NCI-H187 (cell line): ENCODE data around the gene HDAC4.

Source experiments
- DNase-seq, 2 experiments: peaks; one replicate each; lab custom pipeline; 2025; lab: John Stamatoyannopoulos, UW

HDAC4 gene

GRCh38 chr2:239140346-239141020, 260.3 kb downstream of the HDAC4 start:
- DNase-seq = no peak

- no peak for DNase-seq
Measured at GRCh38 chr2:239139566-239139965, 261.3 kb downstream of the HDAC4 start.

GRCh38 chr2:239139101-239139500, 261.7 kb downstream of the HDAC4 start:
- DNase-seq = no peak

- DNase-seq = no peak
Measured at GRCh38 chr2:239138610-239139009, 262.2 kb downstream of the HDAC4 start.

- no peak for DNase-seq
Measured at GRCh38 chr2:239137898-239138283, 262.9 kb downstream of the HDAC4 start.

GRCh38 chr2:239137165-239137897, 263.5 kb downstream of the HDAC4 start:
- no peak for DNase-seq

GRCh38 chr2:239136762-239137161, 264.1 kb downstream of the HDAC4 start:
- no peak for DNase-seq

- no peak for DNase-seq
Measured at GRCh38 chr2:239136203-239136602, 264.6 kb downstream of the HDAC4 start.

DNA sequence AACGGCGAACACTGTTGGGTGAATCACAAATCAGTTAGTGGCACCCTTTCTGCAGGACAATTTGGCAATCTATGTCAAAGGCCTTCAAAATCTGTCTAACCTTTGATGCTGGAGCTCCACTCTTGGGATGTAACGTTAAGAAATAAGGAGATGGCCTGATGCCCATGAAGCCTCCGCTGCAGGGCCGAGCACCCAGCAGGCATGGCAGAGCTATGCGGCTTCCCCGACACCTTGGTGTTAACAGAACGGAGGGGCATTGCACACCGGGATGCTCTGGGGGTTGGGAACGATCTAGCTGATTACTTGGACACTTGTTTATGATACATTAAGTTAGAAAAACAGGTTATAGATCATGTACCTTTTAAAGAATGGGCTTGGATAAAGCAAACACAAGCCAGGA, 265.3 kb downstream of the HDAC4 start:
- no peak for DNase-seq

DNA sequence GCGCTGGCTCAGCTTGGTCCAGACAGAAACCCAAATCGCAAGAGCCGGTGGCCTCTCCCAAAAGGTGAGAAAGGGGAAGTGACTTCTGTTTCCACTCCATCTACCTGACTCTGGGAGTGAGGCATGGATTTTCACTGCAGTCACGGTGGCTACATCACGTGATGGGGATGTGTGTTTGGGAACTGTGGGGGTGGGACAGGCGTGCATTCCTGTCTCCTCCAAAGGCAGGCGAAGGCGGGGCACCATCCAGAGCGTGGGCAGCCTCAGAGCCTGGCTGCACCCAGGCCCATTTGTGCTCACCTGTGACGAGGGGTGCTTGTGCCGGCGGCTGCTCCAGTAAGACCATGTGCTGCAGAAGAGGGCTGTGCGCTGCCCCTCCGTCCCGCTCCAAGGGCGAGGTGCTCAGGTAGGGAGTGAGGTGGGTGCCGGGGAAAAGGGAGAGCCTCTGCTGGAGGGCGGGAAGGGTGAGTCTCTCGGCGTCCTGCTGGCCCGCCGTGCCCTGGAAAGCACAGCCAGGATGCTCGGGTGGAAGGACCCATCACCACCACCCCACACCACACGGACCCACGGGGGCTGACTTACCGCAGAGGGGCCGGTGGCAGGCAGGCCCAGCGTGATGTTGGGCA, 266.8 kb downstream of the HDAC4 start:
- DNase-seq = no peak

- DNase-seq = no peak
Measured at GRCh38 chr2:239132786-239133185, 268.0 kb downstream of the HDAC4 start.

DNA sequence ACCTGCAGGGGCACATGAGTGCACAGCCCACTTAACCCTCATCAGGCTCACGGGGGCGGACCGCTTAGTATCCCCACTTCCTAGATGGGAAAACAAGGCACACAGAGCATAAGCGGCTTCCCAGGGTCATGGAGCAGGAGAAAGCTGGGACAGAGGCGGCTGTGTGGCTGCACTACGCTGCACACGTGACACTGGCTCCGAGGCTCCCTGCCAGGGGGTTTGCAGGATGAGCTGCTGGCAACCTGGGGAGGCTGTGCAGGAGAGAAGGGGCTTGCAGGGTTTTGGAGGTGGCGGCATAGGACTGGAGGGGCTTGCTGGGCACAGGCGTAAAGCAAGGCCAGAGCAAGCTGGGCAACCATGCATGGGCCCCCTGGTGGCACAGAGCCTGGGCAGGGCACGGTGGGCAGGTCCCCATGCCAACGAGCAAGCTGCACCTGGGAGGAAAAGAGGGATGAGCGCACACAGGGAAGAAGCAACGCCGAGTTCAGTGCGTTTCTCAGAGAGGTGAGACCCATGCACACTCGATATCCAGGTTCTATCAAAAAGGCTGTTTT, 268.6 kb downstream of the HDAC4 start:
- DNase-seq = no peak

DNA sequence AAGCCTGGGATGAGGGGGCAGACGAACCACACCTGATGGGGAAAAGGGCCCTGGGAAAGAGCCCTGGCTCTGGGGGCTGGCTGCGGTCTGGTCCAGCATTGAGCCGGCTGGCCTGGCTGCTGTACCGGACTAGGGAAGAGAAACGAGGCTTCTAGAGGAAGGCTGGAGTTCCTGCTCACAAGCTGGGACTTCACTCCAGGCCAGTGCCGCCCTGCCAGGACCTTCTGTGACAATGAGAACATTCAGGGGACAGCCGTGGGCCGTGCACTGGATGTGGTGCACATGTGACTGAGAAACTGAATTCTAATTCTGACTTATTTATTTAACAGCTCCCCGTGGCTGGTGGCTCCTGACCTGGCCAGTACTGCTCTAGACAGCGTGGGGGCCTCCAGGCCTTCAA, 269.3 kb downstream of the HDAC4 start:
- DNase-seq = no peak

DNA sequence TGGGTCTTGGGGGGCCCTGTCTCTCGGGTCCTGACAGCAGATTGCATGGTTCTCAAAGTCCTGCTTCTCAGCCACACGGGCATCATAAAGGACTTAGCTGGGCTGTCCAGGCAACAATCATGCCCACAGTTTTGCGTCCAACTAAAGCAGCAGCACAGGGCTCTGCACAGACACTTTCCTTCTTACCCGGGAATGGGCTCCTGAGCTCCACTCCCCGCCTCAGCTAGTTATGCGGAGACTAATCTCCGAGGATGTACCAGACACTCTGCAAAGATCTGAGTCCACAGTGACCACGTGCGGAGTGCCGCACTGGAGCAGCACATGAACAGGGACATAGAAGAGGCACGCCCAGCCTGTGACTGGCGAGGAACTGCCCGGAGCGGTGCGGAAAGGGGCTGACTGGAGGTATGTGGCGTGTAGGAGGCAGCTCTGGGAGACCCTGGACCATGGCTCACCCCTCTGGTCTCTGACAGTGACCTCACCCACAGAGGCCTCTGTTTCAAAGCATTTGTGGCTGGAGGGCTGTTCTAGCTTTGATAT, 270.0 kb downstream of the HDAC4 start:
- DNase-seq = no peak

GRCh38 chr2:239130041-239130440, 270.8 kb downstream of the HDAC4 start:
- no peak for DNase-seq

GRCh38 chr2:239129147-239129920, 271.5 kb downstream of the HDAC4 start:
- no peak for DNase-seq

GRCh38 chr2:239128706-239129105, 272.1 kb downstream of the HDAC4 start:
- no peak for DNase-seq

DNA sequence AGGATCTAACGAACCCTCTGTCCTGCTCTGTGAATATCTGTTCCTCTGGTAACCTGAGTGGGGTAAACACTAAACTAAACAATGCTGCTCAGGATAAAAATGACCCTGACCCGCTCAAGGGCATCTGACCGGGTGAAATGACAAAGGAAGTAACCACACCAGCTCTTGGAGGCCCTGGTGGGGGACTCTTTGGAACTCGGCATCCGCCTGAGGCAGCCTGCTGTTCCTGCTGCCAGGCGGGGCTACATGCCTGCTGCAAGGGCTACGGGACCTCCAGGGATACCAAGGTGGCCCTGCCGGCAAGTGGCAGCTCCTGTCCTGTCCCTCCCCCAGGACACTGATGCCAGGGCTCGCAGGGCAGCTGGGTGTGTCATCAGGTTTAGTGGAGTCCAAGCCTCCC, 273.3 kb downstream of the HDAC4 start:
- no peak for DNase-seq

GRCh38 chr2:239125726-239126675, 274.8 kb downstream of the HDAC4 start:
- no peak for DNase-seq

DNA sequence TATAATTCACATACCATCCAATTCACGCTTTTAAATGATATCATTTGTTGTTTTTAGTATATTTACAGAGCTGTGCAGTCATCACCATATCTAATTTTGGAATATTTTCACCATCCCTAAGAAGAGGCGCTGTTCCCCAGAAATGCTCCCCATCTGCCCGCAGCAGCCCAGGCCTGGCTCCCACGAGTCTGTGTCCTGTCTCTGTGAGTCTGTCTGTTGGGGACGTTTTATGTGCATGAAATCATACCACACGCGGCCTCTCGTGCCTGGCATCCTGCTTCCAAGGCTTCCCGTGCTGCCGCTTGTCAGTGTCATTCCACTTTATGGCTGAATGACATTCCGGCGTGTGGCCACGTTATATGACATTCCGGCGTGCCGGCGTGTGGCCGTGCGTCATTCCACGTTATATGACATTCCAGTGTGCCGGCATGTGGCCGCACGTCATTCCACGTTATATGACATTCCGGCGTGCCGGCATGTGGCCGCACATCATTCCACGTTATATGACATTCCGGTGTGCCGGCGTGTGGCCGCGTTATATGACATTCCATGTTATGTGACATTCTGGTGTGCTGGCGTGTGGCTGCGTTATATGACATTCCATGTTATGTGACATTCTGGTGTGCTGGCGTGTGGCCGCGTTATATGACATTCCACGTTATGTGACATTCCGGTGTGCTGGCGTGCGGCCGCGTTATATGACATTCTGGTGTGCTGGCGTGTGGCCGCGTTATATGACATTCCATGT, 276.5 kb downstream of the HDAC4 start:
- no peak for DNase-seq
